ENCODE measurements around the gene SPRYD3.

SPRYD3 gene

DNA sequence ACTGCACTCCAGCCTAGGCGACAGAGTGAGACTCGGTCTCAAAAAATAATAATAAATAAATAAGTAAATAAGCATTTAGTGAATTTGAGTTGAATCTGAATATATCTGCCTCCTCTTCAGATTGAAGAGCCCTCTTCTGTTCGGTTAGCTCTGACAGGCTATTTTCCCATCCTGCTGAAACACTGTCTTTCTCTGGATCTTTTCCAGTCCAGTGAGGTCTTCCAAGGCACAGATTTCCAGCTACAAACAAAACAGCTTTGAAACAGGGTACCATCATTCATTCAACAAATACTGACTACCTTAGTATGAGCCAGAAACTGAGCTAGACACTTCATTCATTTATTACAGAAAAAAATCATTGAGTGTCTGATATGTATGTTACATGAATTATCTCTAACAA, 7.2 kb upstream of the SPRYD3 start:
- Histone ChIP-seq H3K36me3 (ENCODE audit: control insufficient read depth, low read length) (no peaks in the 10 kb centered on the region), H4K20me1 (ENCODE audit: control insufficient read depth, insufficient read depth, low read depth, low read length) (no peaks in the 10 kb centered on the region), H3K9me2 (replicated peaks; ENCODE audit: control insufficient read depth, low read length) (no peaks in the 10 kb centered on the region), H3K9me3 (ENCODE audit: control insufficient read depth, insufficient read depth, low read length) (no peaks in the 10 kb centered on the region), H3K79me2 (ENCODE audit: control insufficient read depth, low read length) (no peaks in the 10 kb centered on the region), H3K27ac (ENCODE audit: low read depth, low read length) (no peak overlapping the region), H3K4me3 (ENCODE audit: low read length) (no peak overlapping the region), H3F3A (ENCODE audit: control insufficient read depth, insufficient read depth) (no peaks in the 10 kb centered on the region), H3K27me3 (ENCODE audit: control insufficient read depth, low read length) (peaks cover 33% of the 10 kb centered on the region), H3K4me1 (ENCODE audit: control insufficient read depth, low read length) (no peaks in the 10 kb centered on the region), H3K4me2 (ENCODE audit: low read length) (no peak overlapping the region)
- TF ChIP-seq, protein P1, sequence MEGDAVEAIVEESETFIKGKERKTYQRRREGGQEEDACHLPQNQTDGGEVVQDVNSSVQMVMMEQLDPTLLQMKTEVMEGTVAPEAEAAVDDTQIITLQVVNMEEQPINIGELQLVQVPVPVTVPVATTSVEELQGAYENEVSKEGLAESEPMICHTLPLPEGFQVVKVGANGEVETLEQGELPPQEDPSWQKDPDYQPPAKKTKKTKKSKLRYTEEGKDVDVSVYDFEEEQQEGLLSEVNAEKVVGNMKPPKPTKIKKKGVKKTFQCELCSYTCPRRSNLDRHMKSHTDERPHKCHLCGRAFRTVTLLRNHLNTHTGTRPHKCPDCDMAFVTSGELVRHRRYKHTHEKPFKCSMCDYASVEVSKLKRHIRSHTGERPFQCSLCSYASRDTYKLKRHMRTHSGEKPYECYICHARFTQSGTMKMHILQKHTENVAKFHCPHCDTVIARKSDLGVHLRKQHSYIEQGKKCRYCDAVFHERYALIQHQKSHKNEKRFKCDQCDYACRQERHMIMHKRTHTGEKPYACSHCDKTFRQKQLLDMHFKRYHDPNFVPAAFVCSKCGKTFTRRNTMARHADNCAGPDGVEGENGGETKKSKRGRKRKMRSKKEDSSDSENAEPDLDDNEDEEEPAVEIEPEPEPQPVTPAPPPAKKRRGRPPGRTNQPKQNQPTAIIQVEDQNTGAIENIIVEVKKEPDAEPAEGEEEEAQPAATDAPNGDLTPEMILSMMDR (IDR thresholded peaks at IDR 0.05; ENCODE audit: low read depth, low read length, poor library complexity, severe bottlenecking): no peak
- no peak for TF ChIP-seq EZH2phosphoT487 (IDR thresholded peaks at IDR 0.05; ENCODE audit: borderline replicate concordance, low read length)

DNA sequence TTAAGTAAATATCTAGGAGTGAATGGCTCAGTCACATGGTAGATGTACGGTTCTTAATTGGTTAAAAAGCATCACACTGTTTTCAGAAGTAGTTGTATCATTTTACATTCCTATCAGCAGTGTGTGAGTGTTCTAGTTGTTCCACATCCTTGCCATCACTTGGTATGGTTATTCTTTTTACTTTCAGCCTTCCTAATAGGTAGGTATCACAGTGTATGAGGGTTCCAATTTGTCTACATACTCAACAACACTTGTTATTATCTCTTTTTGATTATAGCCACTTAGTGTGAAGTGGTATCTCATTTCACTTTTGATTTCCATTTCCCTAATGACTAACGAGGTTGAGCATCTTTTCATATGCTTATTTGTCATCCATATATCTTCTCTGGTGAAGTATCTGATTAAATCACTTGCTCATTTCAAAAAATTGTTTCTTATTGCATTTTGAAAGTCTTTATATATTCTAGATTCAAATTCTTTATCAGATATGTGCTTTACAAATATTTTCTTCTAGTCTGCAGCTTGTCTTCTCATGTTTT, 3.5 kb upstream of the SPRYD3 start:
- Histone ChIP-seq H3K4me3 (ENCODE audit: low read length) (no peak overlapping the region), H4K20me1 (ENCODE audit: control insufficient read depth, insufficient read depth, low read depth, low read length) (no peaks in the 10 kb centered on the region), H3K36me3 (ENCODE audit: control insufficient read depth, low read length) (no peaks in the 10 kb centered on the region), H3K9me2 (replicated peaks; ENCODE audit: control insufficient read depth, low read length) (no peaks in the 10 kb centered on the region), H3F3A (ENCODE audit: control insufficient read depth, insufficient read depth) (no peaks in the 10 kb centered on the region), H3K79me2 (ENCODE audit: control insufficient read depth, low read length) (peaks cover 13% of the 10 kb centered on the region), H3K4me1 (ENCODE audit: control insufficient read depth, low read length) (peaks cover 16% of the 10 kb centered on the region), H3K27ac (ENCODE audit: low read depth, low read length) (no peak overlapping the region), H3K9me3 (ENCODE audit: control insufficient read depth, insufficient read depth, low read length) (no peaks in the 10 kb centered on the region), H3K27me3 (ENCODE audit: control insufficient read depth, low read length) (peaks cover 15% of the 10 kb centered on the region), H3K4me2 (ENCODE audit: low read length) (no peak overlapping the region)
- TF ChIP-seq, protein P1 (IDR thresholded peaks at IDR 0.05; ENCODE audit: low read depth, low read length, poor library complexity, severe bottlenecking): no peak
- no peak for TF ChIP-seq EZH2phosphoT487 (IDR thresholded peaks at IDR 0.05; ENCODE audit: borderline replicate concordance, low read length)

DNA sequence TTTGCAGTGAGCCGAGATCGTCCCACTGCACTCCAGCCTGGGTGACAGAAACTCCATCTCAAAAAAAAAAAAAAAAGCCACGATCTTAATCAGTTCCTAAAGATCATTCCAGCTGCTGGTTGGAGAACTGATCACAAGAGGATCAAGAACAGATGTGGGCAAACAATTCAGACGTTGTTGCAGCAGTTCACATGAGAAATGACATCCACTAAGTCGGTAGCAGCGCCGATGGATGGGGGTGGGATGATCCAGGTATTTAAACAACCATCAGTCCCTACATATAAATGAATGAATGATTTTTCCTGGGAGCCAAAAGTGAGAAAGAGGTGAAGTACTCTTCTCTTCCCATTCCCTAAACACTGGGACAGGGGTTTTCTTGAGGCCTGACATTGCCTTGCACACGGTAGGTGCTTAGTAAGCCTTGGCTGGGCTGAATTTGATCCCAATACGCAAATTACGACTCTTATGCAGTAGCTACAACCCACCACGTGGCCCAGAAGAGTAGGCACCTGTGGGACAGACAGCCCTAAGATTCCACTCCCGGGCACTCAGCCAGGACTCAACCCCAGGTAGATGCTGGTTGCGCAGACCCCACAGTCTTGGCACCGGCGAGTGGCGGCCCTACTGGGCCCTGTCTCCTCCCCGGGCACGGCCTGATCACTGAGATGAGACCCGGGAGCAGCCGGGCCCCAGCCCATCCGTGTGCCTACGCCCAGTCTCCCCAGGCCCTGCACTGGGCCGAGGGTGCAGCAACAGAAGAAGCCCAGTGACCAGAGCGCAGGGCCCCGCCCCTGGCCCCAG, 565 bp downstream of the SPRYD3 start:
- Histone ChIP-seq H3K9me2 (replicated peaks; ENCODE audit: control insufficient read depth, low read length) (no peaks in the 10 kb centered on the region), H3K36me3 (ENCODE audit: control insufficient read depth, low read length) (peaks cover 29% of the 10 kb centered on the region), H4K20me1 (ENCODE audit: control insufficient read depth, insufficient read depth, low read depth, low read length) (no peaks in the 10 kb centered on the region), H3K4me3 (ENCODE audit: low read length) (peak overlapping the region; percentile 90), H3K27ac (ENCODE audit: low read depth, low read length) (peak overlapping the region; percentile 27), H3K9me3 (ENCODE audit: control insufficient read depth, insufficient read depth, low read length) (no peaks in the 10 kb centered on the region), H3K4me1 (ENCODE audit: control insufficient read depth, low read length) (peaks cover 16% of the 10 kb centered on the region), H3K27me3 (ENCODE audit: control insufficient read depth, low read length) (no peaks in the 10 kb centered on the region), H3F3A (ENCODE audit: control insufficient read depth, insufficient read depth) (no peaks in the 10 kb centered on the region), H3K4me2 (ENCODE audit: low read length) (peak overlapping the region; percentile 98), H3K79me2 (ENCODE audit: control insufficient read depth, low read length) (peaks cover 18% of the 10 kb centered on the region)
- TF ChIP-seq, protein P1 (IDR thresholded peaks at IDR 0.05; ENCODE audit: low read depth, low read length, poor library complexity, severe bottlenecking): no peak
- TF ChIP-seq EZH2phosphoT487 (IDR thresholded peaks at IDR 0.05; ENCODE audit: borderline replicate concordance, low read length): no peak
